HEK293 (cell line): ENCODE data around the gene TNFRSF18.

Experiments
- CTCF ChIA-PET: fragments of 350-600 bp; formaldehyde crosslinking; extraction: SDS; loops from one replicate; lab custom pipeline; 2021; ENCODE audit warnings: antibody characterized with exemption; lab: Yijun Ruan, JAX
- POLR2A ChIA-PET: fragments of 300-600 bp; formaldehyde crosslinking; extraction: SDS; loops from one replicate; lab custom pipeline; 2020; ENCODE audit warnings: antibody characterized with exemption, inconsistent platforms; lab: Yijun Ruan, JAX
- H3K27ac ChIP-seq: fragments of 200-500 bp; sonication (Bioruptor generic); 2 replicates; pipeline ENCODE4 v1.5.1; 2014; ENCODE audit warnings: low read depth, low read length, control low read depth, inconsistent platforms; ENCODE audit errors: extremely low read depth
- H3K36me3 ChIP-seq, 2 experiments: fragments of 200-500 bp in 1 of 2; sonication (Bioruptor generic) in 1 of 2; 1 replicate in 1 of 2; 2 replicates in 1 of 2; pipeline ENCODE4 v1.5.1; 2014 to 2017; ENCODE audit warnings: inconsistent platforms in 2 of 2, low read length in 2 of 2; ENCODE audit not compliant: control insufficient read depth in 2 of 2, insufficient read depth in 1 of 2
- H3K4me1 ChIP-seq: fragments of 200-500 bp; sonication (Bioruptor generic); 2 replicates; pipeline ENCODE4 v1.5.1; 2014; ENCODE audit warnings: mild to moderate bottlenecking, low read length, inconsistent platforms; ENCODE audit not compliant: control insufficient read depth, insufficient read depth
- H3K4me3 ChIP-seq: 2 replicates; pipeline ENCODE4 v1.5.1; 2011; ENCODE audit warnings: low read depth, mild to moderate bottlenecking, control low read depth, low read length, moderate library complexity
- H3K9me3 ChIP-seq: fragments of 200-500 bp; sonication (Bioruptor generic); 2 replicates; pipeline ENCODE4 v1.5.1; 2014; ENCODE audit warnings: low read depth, low read length, inconsistent platforms; ENCODE audit not compliant: control insufficient read depth, insufficient read depth
- BCL11B ChIP-seq: fragments of 450-650 bp; formaldehyde crosslinking; IDR thresholded peaks from 2 replicates; pipeline ENCODE4 v1.5.1; 2016; ENCODE audit warnings: low read depth, missing biosample characterization, missing genetic modification characterization
- GLI4 ChIP-seq: fragments of 450-650 bp; formaldehyde crosslinking; IDR thresholded peaks from 2 replicates; pipeline ENCODE4 v1.5.1; 2016; ENCODE audit warnings: missing biosample characterization, missing genetic modification characterization
- GLIS1 ChIP-seq: fragments of 450-650 bp; formaldehyde crosslinking; IDR thresholded peaks from 2 replicates; pipeline ENCODE4 v1.5.1; 2016; ENCODE audit warnings: missing biosample characterization, missing genetic modification characterization
- GLIS2 ChIP-seq: fragments of 450-650 bp; formaldehyde crosslinking; IDR thresholded peaks from 2 replicates; pipeline ENCODE4 v1.5.1; 2016; ENCODE audit warnings: missing biosample characterization, missing genetic modification characterization
- KLF17 ChIP-seq: fragments of 450-650 bp; formaldehyde crosslinking; IDR thresholded peaks from 2 replicates; pipeline ENCODE4 v1.5.1; 2016; ENCODE audit warnings: missing biosample characterization, missing genetic modification characterization
- PRDM10 ChIP-seq: fragments of 450-650 bp; formaldehyde crosslinking; IDR thresholded peaks from 2 replicates; pipeline ENCODE4 v1.5.1; 2016; ENCODE audit warnings: missing biosample characterization, missing genetic modification characterization
- SCRT1 ChIP-seq: fragments of 450-650 bp; formaldehyde crosslinking; IDR thresholded peaks from 2 replicates; pipeline ENCODE4 v1.5.1; 2016; ENCODE audit warnings: missing biosample characterization, missing genetic modification characterization, borderline replicate concordance
- SCRT2 ChIP-seq: fragments of 450-650 bp; formaldehyde crosslinking; IDR thresholded peaks from 2 replicates; pipeline ENCODE4 v1.5.1; 2016; ENCODE audit warnings: missing biosample characterization, missing genetic modification characterization
- ZBTB20 ChIP-seq: fragments of 450-650 bp; formaldehyde crosslinking; IDR thresholded peaks from 2 replicates; pipeline ENCODE4 v1.5.1; 2016; ENCODE audit warnings: missing biosample characterization, missing genetic modification characterization
- ZBTB44 ChIP-seq: fragments of 450-650 bp; IDR thresholded peaks from 2 replicates; pipeline ENCODE4 v1.5.1; 2018; ENCODE audit warnings: missing biosample characterization, mild to moderate bottlenecking, missing genetic modification characterization
- ZNF121 ChIP-seq: fragments of 450-650 bp; formaldehyde crosslinking; IDR thresholded peaks from 2 replicates; pipeline ENCODE4 v1.5.1; 2016; ENCODE audit warnings: missing biosample characterization, missing genetic modification characterization
- ZNF169 ChIP-seq: fragments of 450-650 bp; formaldehyde crosslinking; IDR thresholded peaks from 2 replicates; pipeline ENCODE4 v1.5.1; 2016; ENCODE audit warnings: missing biosample characterization, missing genetic modification characterization
- ZNF211 ChIP-seq: fragments of 450-650 bp; formaldehyde crosslinking; IDR thresholded peaks from 2 replicates; pipeline ENCODE4 v1.5.1; 2016; ENCODE audit warnings: low read depth, missing biosample characterization, missing genetic modification characterization
- ZNF274 ChIP-seq, 2 experiments: fragments of 200-500 bp in 1 of 2; fragments of 450-650 bp in 1 of 2; sonication (Bioruptor generic) in 1 of 2; formaldehyde crosslinking in 1 of 2; IDR thresholded peaks; 2 replicates each; pipeline versions ENCODE4 v1.5.1 to v1.6.1; 2014 to 2016; ENCODE audit warnings: borderline replicate concordance in 1 of 2, inconsistent platforms in 1 of 2, low read length in 1 of 2, missing biosample characterization in 1 of 2, missing genetic modification characterization in 1 of 2
- ZNF433 ChIP-seq: fragments of 450-650 bp; formaldehyde crosslinking; IDR thresholded peaks from 2 replicates; pipeline ENCODE4 v1.5.1; 2016; ENCODE audit warnings: missing biosample characterization, missing genetic modification characterization, low read depth
- ZNF501 ChIP-seq: fragments of 450-650 bp; formaldehyde crosslinking; IDR thresholded peaks from 2 replicates; pipeline ENCODE4 v1.5.1; 2016; ENCODE audit warnings: missing biosample characterization, missing genetic modification characterization
- ZNF521 ChIP-seq: fragments of 450-650 bp; formaldehyde crosslinking; IDR thresholded peaks from 2 replicates; pipeline ENCODE4 v1.5.1; 2017; ENCODE audit warnings: missing biosample characterization, mild to moderate bottlenecking, missing genetic modification characterization
- ZNF529 ChIP-seq: fragments of 450-650 bp; formaldehyde crosslinking; IDR thresholded peaks from 2 replicates; pipeline ENCODE4 v1.5.1; 2017; ENCODE audit warnings: missing genetic modification characterization, missing biosample characterization; ENCODE audit not compliant: insufficient replicate concordance
- ZSCAN30 ChIP-seq: fragments of 450-650 bp; IDR thresholded peaks from 2 replicates; pipeline ENCODE4 v1.5.1; 2018; ENCODE audit warnings: missing biosample characterization, mild to moderate bottlenecking, missing genetic modification characterization, moderate library complexity
- TF ChIP-seq, protein P1 (sequence below): IDR thresholded peaks from 2 replicates; pipeline ENCODE4 v1.6.1; 2011; ENCODE audit warnings: mild to moderate bottlenecking, low read depth, low read length, borderline replicate concordance
- TF ChIP-seq, protein P2 (sequence below): fragments of 450-650 bp; formaldehyde crosslinking; conservative IDR thresholded peaks from 2 replicates; pipeline ENCODE4 v1.5.1; 2016; ENCODE audit warnings: low read depth, missing biosample characterization, missing genetic modification characterization

TNFRSF18 gene

DNA sequence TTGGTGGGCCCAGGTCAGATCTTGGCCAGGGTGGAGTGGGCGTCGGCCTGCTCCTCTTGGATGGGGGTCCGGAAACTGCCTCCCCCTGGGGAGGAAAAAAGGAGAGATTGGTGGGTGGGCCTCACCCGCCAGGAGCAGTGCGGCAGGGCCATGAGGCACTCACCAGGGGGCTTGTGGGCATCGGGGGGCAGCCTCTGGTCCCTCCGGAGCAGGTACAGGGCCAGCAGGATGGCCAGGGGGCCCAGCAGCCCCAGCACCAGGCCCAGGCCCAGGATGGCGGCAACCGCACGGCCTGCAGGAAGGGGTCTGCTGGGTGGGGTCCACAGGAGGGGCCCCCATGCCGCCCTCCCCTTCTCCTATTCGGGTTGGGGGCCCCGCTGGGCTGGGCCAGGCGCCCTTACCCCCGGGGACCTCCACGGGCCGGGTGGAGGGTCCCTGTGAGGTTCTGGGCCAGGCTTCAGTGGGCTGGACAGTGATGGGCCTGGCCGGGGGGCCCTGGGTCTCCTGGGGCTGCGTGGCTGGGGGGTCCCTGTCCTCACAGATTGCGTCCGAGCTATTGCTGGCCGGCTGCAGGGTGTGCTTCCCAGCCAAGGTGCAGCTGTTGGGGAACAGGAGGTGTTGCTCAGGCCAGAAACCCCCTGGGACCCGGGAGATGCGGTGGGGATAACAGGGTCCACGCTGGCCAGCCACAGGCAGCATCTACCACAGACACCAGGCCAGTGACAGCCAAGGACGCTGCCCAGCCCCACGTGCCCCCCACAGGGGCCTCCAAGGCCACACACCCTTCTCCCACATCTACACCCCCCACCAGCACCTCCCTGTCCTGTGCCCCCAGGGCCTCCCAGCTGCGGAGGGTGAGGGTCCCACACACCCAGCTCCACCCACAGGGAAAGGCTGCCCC lies 5.4 kb upstream of the TNFRSF18 start (continued):
- TF ChIP-seq ZNF274 (IDR thresholded peaks at IDR 0.05; ENCODE audit: low read length) (no peak), ZNF274 (tag by site-specific recombination; IDR thresholded peaks at IDR 0.05; ENCODE audit: borderline replicate concordance) (no peak), ZBTB20 (tag by site-specific recombination) (no peak), ZNF121 (no peak), ZNF501 (tag by site-specific recombination) (no peak), GLIS2 (tag by site-specific recombination) (peak; percentile 59; the same call in 1 of the 2 replicates), GLIS1 (tag by site-specific recombination) (0 out of 2 replicates have a peak, but pooled peaks have one; percentile 7), ZNF211 (tag by site-specific recombination) (no peak), ZNF529 (tag by site-specific recombination) (no peak)

DNA sequence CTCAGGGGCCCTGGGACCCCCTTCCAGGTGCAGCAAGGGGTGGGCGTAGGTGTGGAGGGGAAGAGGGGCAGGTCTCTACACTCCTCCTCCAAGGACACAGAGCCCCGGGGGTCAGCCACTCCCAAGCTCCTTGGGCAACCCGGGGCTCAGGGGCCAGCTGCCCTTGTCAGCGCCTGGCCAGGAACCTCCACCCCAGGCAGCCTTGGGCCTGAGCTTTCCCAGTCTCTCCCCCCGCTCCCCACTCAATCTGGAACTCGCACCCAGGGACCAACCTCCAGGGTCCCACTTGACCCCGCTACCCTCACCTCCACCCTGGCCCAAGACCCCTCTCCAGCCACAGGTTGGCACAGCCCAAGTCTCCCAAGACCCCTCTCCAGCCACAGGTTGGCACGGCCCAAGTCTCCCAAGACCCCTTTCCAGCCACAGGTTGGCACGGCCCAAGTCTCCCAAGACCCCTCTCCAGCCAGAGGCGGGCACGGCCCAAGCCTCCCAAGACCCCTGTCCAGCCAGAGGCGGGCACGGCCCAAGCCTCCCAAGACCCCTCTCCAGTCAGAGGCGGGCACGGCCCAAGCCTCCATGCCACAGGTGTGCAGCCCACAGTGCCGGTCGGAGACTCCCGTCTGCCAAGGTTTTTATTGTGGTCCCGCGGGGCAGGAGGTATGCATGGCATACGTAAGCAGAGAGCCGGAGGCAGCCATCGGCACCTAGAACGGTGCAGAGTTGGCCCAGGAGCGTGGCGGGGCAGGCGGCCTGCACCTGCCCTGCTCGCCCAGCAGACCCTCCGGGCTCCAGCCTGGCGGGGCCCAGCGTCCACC lies 4.5 kb upstream of the TNFRSF18 start:
- Histone ChIP-seq H3K4me3 (no peak overlapping the region), H3K27ac (no peak overlapping the region), H3K36me3 (peaks cover 0 to 8% of the 10 kb centered on the region in 2 experiments; a peak in 1 of 3 replicates), H3K9me3 (no peaks in the 10 kb centered on the region), H3K4me1 (peaks cover 3% of the 10 kb centered on the region; the same call in 1 of the 2 replicates)
- ChIA-PET CTCF (interaction anchor here (0.6 kb wide), 1 partner anchor 89 kb away, joined by 4 read pairs; no protein-coding TSS in a partner anchor), POLR2A (no interaction called here)
- TF ChIP-seq GLI4 (tag by site-specific recombination) (no peak), ZSCAN30 (tag by site-specific recombination) (no peak), ZNF433 (tag by site-specific recombination) (no peak), KLF17 (tag by site-specific recombination) (no peak), PRDM10 (tag by site-specific recombination) (peak; percentile 58), ZNF521 (no peak), ZNF274 (IDR thresholded peaks at IDR 0.05; ENCODE audit: low read length) (no peak), ZNF274 (tag by site-specific recombination; IDR thresholded peaks at IDR 0.05; ENCODE audit: borderline replicate concordance) (no peak), ZNF169 (tag by site-specific recombination) (no peak), ZBTB44 (tag by site-specific recombination) (no peak), ZNF211 (tag by site-specific recombination) (no peak), BCL11B (tag by site-specific recombination) (peak; percentile 54; the same call in 1 of the 2 replicates), SCRT2 (tag by site-specific recombination) (peak; percentile 64), SCRT1 (peak; percentile 46; the same call in 1 of the 2 replicates)
- TF ChIP-seq, protein P1, sequence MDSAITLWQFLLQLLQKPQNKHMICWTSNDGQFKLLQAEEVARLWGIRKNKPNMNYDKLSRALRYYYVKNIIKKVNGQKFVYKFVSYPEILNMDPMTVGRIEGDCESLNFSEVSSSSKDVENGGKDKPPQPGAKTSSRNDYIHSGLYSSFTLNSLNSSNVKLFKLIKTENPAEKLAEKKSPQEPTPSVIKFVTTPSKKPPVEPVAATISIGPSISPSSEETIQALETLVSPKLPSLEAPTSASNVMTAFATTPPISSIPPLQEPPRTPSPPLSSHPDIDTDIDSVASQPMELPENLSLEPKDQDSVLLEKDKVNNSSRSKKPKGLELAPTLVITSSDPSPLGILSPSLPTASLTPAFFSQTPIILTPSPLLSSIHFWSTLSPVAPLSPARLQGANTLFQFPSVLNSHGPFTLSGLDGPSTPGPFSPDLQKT: no peak
- TF ChIP-seq, protein P2, sequence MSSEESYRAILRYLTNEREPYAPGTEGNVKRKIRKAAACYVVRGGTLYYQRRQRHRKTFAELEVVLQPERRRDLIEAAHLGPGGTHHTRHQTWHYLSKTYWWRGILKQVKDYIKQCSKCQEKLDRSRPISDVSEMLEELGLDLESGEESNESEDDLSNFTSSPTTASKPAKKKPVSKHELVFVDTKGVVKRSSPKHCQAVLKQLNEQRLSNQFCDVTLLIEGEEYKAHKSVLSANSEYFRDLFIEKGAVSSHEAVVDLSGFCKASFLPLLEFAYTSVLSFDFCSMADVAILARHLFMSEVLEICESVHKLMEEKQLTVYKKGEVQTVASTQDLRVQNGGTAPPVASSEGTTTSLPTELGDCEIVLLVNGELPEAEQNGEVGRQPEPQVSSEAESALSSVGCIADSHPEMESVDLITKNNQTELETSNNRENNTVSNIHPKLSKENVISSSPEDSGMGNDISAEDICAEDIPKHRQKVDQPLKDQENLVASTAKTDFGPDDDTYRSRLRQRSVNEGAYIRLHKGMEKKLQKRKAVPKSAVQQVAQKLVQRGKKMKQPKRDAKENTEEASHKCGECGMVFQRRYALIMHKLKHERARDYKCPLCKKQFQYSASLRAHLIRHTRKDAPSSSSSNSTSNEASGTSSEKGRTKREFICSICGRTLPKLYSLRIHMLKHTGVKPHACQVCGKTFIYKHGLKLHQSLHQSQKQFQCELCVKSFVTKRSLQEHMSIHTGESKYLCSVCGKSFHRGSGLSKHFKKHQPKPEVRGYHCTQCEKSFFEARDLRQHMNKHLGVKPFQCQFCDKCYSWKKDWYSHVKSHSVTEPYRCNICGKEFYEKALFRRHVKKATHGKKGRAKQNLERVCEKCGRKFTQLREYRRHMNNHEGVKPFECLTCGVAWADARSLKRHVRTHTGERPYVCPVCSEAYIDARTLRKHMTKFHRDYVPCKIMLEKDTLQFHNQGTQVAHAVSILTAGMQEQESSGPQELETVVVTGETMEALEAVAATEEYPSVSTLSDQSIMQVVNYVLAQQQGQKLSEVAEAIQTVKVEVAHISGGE (tag by site-specific recombination): no peak
